Measurements from ENCODE around the gene CALR.
"Not testable (repeated sequence)": the region's sequence is repeated elsewhere in the genome, so short reads cannot be mapped to it uniquely, and the experiment has no call there.

Gene CALR

GRCh38 chr19:12953799-12954611 lies 15.6 kb downstream of the CALR start:
- no peak for DNase-seq

- no peak for DNase-seq
These were observed 16.2 kb downstream of the CALR start for GRCh38 chr19:12954612-12954962.

GRCh38 chr19:12955575-12955974 lies 17.2 kb downstream of the CALR start:
- not testable (repeated sequence) for DNase-seq

GRCh38 chr19:12955996-12956395 lies 17.6 kb downstream of the CALR start:
- DNase-seq: no peak

- peak; percentile 77 to 86 for DNase-seq
These were observed 18.3 kb downstream of the CALR start, which contains the start of gene GADD45GIP1 for GRCh38 chr19:12956446-12957388. Gene GADD45GIP1, minus strand, starts transcription at chr19:12957223. Its CDS starts 11 bp downstream, at chr19:12957212.

- DNase-seq: not testable (repeated sequence)
These were observed 19.1 kb downstream of the CALR start for GRCh38 chr19:12957389-12957952.

GRCh38 chr19:12959481-12959880 lies 21.1 kb downstream of the CALR start:
- no peak for DNase-seq

- DNase-seq: peak; percentile 78 to 84
These were observed 26.8 kb downstream of the CALR start for GRCh38 chr19:12965017-12965811.

- no peak for DNase-seq
These were observed 27.4 kb downstream of the CALR start for GRCh38 chr19:12965812-12966135.

- no peak for DNase-seq
These were observed 29.5 kb downstream of the CALR start for GRCh38 chr19:12967907-12968306.

GRCh38 chr19:12969292-12969988 lies 31.0 kb downstream of the CALR start, which contains the start of gene DAND5:
Gene DAND5, plus strand, starts transcription at chr19:12969576. Its CDS starts 85 bp downstream, at chr19:12969661.
- DNase-seq: no peak

- no peak for DNase-seq
These were observed 31.8 kb downstream of the CALR start for GRCh38 chr19:12970070-12970820.

GRCh38 chr19:12973236-12973635 lies 34.8 kb downstream of the CALR start:
- no peak for DNase-seq

- DNase-seq: no peak
These were observed 36.2 kb downstream of the CALR start for GRCh38 chr19:12974301-12975220.

- no peak for DNase-seq
These were observed 36.9 kb downstream of the CALR start for GRCh38 chr19:12975221-12975741.

GRCh38 chr19:12976109-12976508 lies 37.7 kb downstream of the CALR start:
- not testable (repeated sequence) for DNase-seq

GRCh38 chr19:12979974-12980373 lies 41.6 kb downstream of the CALR start:
- DNase-seq: no peak

GRCh38 chr19:12982648-12983047 lies 44.2 kb downstream of the CALR start:
- no peak for DNase-seq

GRCh38 chr19:12983091-12983490 lies 44.7 kb downstream of the CALR start:
- DNase-seq: no peak

Data from CD4-positive, alpha-beta T cell treated with Interferon alpha-2 for 1 hour (primary cell).